Activated CD8-positive, alpha-beta memory T cell treated with anti-CD3 and anti-CD28 coated beads for 4 hours (primary cell): Measurements from ENCODE around the gene SH3BGR.

Source experiments
- DNase-seq, 2 donors: peaks; one replicate each; pipeline ENCODE4 v3.0.0-alpha.2; 2020; ENCODE audit warnings: low read depth in 2 of 2

Gene SH3BGR

DNA sequence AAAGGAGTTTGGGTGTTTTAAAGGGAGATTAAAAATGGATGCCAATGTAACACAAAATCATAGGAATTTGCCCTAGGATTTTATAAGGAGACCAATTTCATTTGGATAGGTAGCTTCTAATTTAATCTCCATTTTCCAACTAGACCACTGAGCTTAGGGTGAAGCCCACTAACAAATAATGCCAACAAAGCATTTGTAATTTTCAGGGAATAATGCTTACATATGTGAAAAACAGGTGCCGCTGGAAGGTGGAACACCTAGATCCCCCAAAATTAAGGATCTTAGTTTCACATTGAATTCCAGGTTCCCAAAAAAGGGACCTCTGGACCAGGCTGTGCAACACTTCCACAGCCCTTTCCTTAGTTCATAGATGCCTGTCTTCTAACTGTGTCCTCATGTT is 94.8 kb downstream of the SH3BGR start:
- no peak for DNase-seq

DNA sequence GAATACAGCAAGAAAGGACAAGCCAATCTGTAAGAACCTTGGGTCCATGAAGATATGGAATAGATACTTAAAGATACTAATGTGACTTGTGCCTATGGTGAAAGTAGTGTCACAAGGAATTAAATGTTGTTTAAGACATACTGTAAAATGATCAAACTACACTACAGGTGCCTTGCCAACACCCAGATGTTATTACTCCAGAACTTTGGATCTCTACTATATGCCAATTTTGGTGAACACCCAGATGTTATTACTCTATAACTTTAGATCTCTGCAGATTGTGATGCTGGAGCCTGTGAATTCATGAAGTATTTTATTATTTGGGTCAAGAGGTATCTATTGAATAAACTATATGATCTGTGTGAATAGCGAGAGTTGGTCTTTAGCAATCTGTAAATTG is 101.1 kb downstream of the SH3BGR start:
- no peak for DNase-seq

DNA sequence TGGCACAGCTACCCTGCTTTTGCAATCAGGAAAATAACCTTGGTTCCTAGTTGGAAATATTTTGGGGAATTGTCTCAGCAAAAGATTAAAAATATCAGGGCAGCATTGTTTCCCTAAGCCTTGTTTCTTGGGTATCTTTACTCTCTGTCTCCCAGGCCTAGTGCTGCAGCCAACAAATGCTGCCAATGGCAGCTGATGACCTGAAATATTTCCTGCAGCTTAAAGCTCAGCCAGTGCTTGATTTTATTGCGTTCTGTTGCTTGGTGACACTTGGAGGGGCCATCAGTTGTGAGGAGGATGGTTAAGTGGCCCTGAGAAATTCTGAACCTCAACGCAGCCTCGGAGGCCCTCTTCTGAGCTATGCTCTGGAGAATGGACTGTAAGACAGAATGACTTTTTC is 101.6 kb downstream of the SH3BGR start:
- no peak for DNase-seq

DNA sequence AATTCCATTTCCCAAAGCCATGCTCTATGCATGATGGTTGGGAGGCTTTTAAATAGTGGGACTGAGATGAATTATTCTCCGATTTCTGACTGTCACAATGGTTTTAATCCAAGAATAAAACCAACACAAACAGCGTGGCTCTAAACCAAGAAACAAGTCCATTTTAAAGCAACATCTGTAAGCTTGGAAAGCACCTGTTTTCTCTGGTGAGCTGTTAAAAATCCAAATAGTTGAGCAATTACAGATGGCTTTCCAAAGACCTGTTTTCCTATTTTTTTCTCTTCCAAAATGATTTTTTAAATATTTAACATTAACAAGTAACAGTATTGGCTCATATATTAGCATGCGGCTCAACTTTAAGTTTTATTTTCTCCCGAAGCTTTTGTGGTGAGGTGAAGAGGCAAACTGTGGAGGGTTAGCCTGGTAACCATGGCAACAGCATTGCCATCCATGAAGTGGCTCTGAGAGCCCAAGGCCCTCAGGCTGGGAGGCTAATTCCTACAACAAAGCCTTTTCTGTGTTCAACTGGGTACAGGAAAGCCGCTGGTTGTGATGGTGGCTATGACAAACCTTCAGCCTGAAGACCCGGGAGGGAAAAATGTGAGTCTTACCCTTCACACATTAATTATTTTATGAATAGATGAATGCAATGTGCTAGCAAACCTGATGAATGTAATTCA is 104.3 kb downstream of the SH3BGR start:
- no peak for DNase-seq

DNA sequence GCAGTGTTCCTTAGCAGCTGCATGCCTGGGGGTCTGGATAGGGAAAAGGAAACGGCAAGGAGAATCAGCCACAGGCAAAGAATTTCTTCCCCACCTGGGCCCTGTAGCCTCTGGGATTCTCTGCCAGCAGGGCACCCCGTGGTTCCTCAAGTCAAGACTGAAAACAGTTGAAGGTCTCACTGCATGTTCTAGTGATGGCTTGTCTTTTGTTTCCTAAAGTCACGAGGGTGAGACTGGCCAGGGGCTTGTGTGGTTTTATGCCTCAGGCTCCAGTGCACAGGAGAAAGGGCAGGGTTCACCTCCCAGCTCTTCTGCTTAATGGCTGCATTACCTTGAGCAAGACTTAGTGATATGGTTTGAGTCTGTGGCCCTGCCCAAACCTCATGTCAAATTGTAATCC is 107.7 kb downstream of the SH3BGR start:
- no peak for DNase-seq

DNA sequence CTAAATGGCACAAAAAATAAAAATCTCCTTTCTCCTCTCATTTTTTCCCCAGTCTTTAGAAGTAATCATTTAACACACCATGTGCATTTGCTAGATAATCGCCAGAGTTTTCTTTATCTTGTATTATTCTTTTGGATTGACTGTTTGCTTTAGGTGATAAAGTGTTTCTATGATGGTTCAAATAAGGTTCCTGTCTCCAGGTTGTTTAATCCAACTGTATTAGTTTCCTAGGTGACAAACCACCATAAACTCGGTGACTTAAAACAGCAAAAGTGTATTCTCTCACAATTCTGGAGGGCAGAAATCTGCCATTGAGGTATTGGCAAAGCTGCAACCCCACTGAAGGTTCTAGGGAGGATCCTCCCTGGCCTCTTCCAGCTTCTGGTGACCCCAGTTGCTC is 109.4 kb downstream of the SH3BGR start:
- no peak for DNase-seq

DNA sequence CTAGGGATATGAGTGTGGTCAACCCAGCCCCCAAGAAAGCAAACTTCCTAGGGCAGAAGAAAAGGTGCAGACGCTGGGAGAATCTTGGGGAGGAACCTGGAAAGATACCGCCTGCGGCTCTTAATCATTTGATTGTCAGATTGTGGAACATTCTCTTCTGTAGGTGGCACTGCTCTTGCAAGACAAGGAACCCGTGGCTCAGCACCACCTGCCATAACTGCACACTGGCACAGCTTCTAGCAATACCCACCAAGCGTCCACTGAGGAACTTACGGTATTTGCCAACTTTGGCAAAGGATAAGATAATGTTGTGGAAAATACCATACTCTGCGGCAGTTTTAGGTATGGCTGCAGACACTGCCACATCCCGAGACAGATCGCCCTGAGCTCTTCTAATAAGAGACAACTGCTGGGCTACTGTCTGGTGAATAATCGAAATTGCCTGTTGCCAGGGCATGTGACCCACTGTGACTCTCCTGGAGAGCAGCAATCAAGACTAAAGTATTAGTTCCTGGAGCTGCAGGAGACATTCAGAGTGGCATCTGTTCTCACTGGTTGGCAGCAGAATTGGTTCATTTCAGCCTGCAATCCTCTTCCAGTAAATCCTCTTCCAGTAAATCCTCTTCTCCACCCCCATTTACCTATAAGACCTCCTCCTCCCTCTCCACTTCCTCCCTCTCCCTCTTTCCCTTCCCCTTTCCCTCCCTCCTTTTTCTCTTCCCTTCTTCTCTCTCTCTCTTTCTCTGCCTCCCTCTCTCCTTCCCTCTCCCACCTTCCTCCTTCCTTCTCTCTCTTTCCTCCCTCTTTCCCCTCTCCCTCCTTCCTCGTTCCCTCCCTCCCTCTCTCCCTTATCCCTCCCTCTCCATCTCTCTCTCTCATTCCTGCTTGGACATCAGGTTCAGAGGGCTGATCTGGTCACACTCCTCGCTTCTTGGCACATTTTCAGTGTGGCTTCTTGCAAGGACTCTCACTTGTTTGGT is 111.3 kb downstream of the SH3BGR start:
- no peak for DNase-seq

DNA sequence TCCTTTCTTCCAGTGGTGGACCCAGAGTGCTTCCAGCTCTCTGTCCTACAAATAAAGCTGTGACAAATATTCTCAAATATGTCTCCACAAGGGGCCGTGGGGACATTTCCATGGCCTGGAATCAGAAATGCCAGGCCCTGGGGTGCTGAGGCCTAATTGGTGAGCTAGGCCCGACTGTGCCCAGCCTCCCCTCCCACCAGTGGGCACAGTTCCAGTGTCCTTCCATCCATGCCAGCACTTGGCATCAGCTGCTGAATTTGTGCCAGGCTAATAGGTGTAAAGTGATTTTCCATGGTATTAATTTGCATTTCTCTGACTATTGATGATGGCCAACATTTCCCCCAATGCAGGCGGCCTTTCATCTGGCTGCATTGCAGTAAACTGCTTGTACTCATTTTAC is 112.4 kb downstream of the SH3BGR start:
- no peak for DNase-seq
